Transverse colon (tissue), 4 donors: ENCODE results near the gene GPANK1. TPM values are rescaled to one million over a fixed set of nuclear protein-coding genes. Genes with fewer than 3 reads are reported as not detected.
A peak's percentile ranks its signal among the peaks of the same experiment; 100 is the strongest.

ENCODE experiments used
- DNase-seq: peaks from one replicate; pipeline ENCODE4 v3.0.0-alpha.2; 2019
- H3K27ac ChIP-seq, 4 donors: fragments of 200-600 bp; sonication (generic); 2 replicates each; pipeline ENCODE4 v1.5.1; 2016 to 2018; ENCODE audit warnings: inconsistent platforms in 4 of 4
- H3K27me3 ChIP-seq: fragments of 200-600 bp; sonication (generic); 2 replicates; pipeline ENCODE4 v1.5.1; 2017; ENCODE audit warnings: inconsistent platforms
- H3K36me3 ChIP-seq, 4 donors: fragments of 200-600 bp; sonication (generic); 2 replicates each; pipeline ENCODE4 v1.5.1; 2017 to 2019; ENCODE audit warnings: inconsistent platforms in 4 of 4
- H3K4me1 ChIP-seq, 4 donors: fragments of 200-600 bp; sonication (generic); 2 replicates each; pipeline ENCODE4 v1.5.1; 2017 to 2020; ENCODE audit warnings: inconsistent platforms in 4 of 4
- H3K4me3 ChIP-seq, 4 donors: fragments of 200-600 bp; sonication (generic); 1 replicate in 1 of 4; 2 replicates in 3 of 4; pipeline versions ENCODE4 v1.5.1 to v1.6.1; 2017 to 2019; ENCODE audit warnings: inconsistent platforms in 4 of 4
- H3K9me3 ChIP-seq, 2 donors: fragments of 200-600 bp; sonication (generic); 2 replicates each; pipeline ENCODE4 v1.5.1; 2017 to 2019; ENCODE audit warnings: inconsistent platforms in 2 of 2
- EP300 ChIP-seq: sonication (generic); formaldehyde crosslinking; IDR thresholded peaks from one replicate; pipeline ENCODE4 v1.6.1; 2017; ENCODE audit warnings: antibody characterized with exemption, low read depth
- POLR2A ChIP-seq: fragments of 450-650 bp; IDR thresholded peaks from one replicate; pipeline ENCODE4 v1.6.1; 2016; ENCODE audit warnings: antibody characterized with exemption, mild to moderate bottlenecking, moderate library complexity
- POLR2AphosphoS5 ChIP-seq, 3 donors: sonication (generic); formaldehyde crosslinking; IDR thresholded peaks; one replicate each; pipeline ENCODE4 v1.6.1; 2016; ENCODE audit warnings: antibody characterized with exemption in 3 of 3
- WGBS, 2 donors: methylation state at CpG; one replicate each; pipeline ENCODE4 v1.1.5; 2018; ENCODE audit warnings: low coverage in 1 of 2; 5-methylcytosine and 5-hydroxymethylcytosine counted together
- in situ Hi-C, 4 donors: fragments of 200-750 bp; cut with MboI; loops; one replicate each; pipeline versions ENCODE4 v1.15.0 to v1.15.1; 2017; ENCODE audit warnings: low sequenced_read_pairs in 3 of 4, low pct_ligation_motif_present in 1 of 4, low pct_unique_long_range_greater_than_20kb in 1 of 4
- intact Hi-C: fragments of 100-400 bp; cut with DNase I; formaldehyde crosslinking; loops from one replicate; pipeline ENCODE4 v1.15.1; 2023; ENCODE audit warnings: low total_unique reads
- total RNA-seq, 4 donors: library from RNA; depleted of rRNA; stranded (reverse); fragments of >200 nt; gene quantifications; one replicate each; pipeline ENCODE4 v1.1.0, GENCODE V29; 2016
- TF ChIP-seq, protein P1 (sequence below), 5 experiments: fragments of 200-600 bp in 3 of 5; fragments of 450-650 bp in 2 of 5; sonication (generic) in 3 of 5; IDR thresholded peaks; 1 replicate in 2 of 5; 2 replicates in 3 of 5; pipeline ENCODE4 v1.5.1; 2016 to 2017; ENCODE audit warnings: antibody characterized with exemption in 5 of 5, inconsistent platforms in 3 of 5, mild to moderate bottlenecking in 2 of 5, moderate library complexity in 1 of 5

The GPANK1 gene
- total RNA-seq, 4 donors from 2014 or later = 2.4 to 32.9 (median 23.2) TPM

DNA sequence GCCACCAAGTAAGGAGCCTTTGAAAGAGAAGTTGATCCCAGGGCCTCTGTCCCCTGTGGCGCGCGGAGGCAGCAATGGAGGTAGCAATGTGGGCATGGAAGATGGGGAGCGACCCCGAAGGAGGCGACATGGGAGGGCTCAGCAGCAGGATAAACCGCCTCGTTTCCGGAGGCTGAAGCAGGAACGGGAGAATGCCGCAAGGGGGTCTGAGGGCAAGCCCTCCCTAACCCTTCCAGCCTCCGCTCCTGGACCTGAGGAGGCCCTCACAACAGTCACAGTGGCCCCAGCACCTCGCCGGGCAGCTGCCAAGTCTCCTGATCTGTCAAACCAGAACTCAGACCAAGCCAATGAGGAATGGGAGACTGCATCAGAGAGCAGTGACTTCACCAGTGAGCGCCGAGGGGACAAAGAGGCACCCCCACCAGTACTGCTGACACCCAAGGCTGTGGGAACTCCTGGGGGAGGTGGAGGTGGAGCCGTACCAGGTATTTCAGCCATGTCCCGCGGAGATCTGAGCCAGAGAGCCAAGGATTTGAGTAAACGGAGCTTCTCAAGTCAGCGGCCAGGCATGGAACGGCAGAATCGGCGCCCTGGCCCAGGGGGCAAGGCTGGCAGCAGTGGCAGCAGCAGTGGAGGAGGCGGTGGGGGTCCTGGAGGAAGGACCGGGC, 32.4 kb downstream of the GPANK1 start:
- Histone ChIP-seq H3K4me3 (no peak overlapping the region), H3K9me3 (no peaks in the 10 kb centered on the region), H3K27me3 (no peaks in the 10 kb centered on the region), H3K36me3 (peaks cover 0 to 84% (median 45%) of the 10 kb centered on the region in 4 donors), H3K27ac (no peak overlapping the region), H3K4me1 (no peaks in the 10 kb centered on the region)
- intact Hi-C loops = no loop called here
- in situ Hi-C loops = no loop called here
- WGBS, 2 donors = 91% methylated on average over 26 of the region's 26 CpGs; no CpG with 5 or more reads in 1 of the 2 donors
- DNase-seq = no peak
- TF ChIP-seq, protein P1, sequence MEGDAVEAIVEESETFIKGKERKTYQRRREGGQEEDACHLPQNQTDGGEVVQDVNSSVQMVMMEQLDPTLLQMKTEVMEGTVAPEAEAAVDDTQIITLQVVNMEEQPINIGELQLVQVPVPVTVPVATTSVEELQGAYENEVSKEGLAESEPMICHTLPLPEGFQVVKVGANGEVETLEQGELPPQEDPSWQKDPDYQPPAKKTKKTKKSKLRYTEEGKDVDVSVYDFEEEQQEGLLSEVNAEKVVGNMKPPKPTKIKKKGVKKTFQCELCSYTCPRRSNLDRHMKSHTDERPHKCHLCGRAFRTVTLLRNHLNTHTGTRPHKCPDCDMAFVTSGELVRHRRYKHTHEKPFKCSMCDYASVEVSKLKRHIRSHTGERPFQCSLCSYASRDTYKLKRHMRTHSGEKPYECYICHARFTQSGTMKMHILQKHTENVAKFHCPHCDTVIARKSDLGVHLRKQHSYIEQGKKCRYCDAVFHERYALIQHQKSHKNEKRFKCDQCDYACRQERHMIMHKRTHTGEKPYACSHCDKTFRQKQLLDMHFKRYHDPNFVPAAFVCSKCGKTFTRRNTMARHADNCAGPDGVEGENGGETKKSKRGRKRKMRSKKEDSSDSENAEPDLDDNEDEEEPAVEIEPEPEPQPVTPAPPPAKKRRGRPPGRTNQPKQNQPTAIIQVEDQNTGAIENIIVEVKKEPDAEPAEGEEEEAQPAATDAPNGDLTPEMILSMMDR (IDR thresholded peaks at IDR 0.05) = no peak
- TF ChIP-seq POLR2AphosphoS5 (IDR thresholded peaks at IDR 0.05) = peak in 1 of 3 donors; percentile 3

GRCh38 chr6:31631681-31632278, 33.0 kb downstream of the GPANK1 start:
- in situ Hi-C loops = no loop called here

DNA sequence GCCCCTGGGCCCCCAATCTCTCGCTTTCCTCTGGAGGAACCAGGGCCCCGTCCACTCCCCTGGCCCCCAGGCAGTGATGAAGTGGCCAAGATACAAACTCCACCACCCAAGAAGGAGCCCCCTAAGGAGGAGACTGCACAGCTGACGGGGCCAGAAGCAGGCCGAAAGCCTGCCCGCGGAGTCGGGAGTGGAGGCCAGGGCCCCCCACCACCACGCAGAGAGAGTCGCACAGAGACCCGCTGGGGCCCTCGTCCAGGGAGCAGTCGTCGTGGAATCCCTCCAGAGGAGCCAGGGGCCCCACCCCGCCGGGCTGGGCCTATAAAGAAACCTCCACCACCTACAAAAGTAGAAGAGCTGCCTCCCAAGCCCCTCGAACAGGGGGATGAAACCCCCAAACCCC, 33.6 kb downstream of the GPANK1 start:
- H3K36me3 ChIP-seq = peaks cover 0 to 86% (median 45%) of the 10 kb centered on the region in 4 donors
- in situ Hi-C loops = no loop called here
- no peak for TF ChIP-seq EP300
- TF ChIP-seq POLR2AphosphoS5 (IDR thresholded peaks at IDR 0.05) = no peak
- TF ChIP-seq, protein P1 (IDR thresholded peaks at IDR 0.05) = no peak
- TF ChIP-seq POLR2A = no peak

More at GRCh38 chr6:31631681-31632278, 33.0 kb downstream of the GPANK1 start:
- peaks cover 0 to 86% (median 45%) of the 10 kb centered on the region in 4 donors for H3K36me3 ChIP-seq
- H3K27ac ChIP-seq = no peak overlapping the region
- no peaks in the 10 kb centered on the region for H3K9me3 ChIP-seq
- DNase-seq = no peak
- no peaks in the 10 kb centered on the region for H3K4me1 ChIP-seq
- TF ChIP-seq POLR2A = no peak
- TF ChIP-seq, protein P1 (IDR thresholded peaks at IDR 0.05) = no peak
- peak in 1 of 3 donors; percentile 41 for TF ChIP-seq POLR2AphosphoS5 (IDR thresholded peaks at IDR 0.05)
- TF ChIP-seq EP300 = no peak
- H3K4me3 ChIP-seq = no peak overlapping the region
- H3K27me3 ChIP-seq = no peaks in the 10 kb centered on the region
- intact Hi-C loops = no loop called here
- 92% methylated on average over 32 of the region's 32 CpGs; no CpG with 5 or more reads in 1 of the 2 donors for WGBS, 2 donors

GRCh38 chr6:31630177-31630934, 34.4 kb downstream of the GPANK1 start:
- H3K9me3 ChIP-seq = no peaks in the 10 kb centered on the region
- TF ChIP-seq, protein P1 (IDR thresholded peaks at IDR 0.05) = no peak
- no peak for TF ChIP-seq POLR2A
- no peak for TF ChIP-seq POLR2AphosphoS5 (IDR thresholded peaks at IDR 0.05)
- TF ChIP-seq EP300 = no peak

More for the DNA sequence above, 33.6 kb downstream of the GPANK1 start:
- H3K4me1 ChIP-seq = no peaks in the 10 kb centered on the region
- H3K4me3 ChIP-seq = no peak overlapping the region
- H3K9me3 ChIP-seq = no peaks in the 10 kb centered on the region
- WGBS, 2 donors = 91% methylated on average over 16 of the region's 16 CpGs; no CpG with 5 or more reads in 1 of the 2 donors
- no peak overlapping the region for H3K27ac ChIP-seq
- DNase-seq = no peak
- intact Hi-C loops = no loop called here
- H3K27me3 ChIP-seq = no peaks in the 10 kb centered on the region

More at GRCh38 chr6:31630177-31630934, 34.4 kb downstream of the GPANK1 start:
- intact Hi-C loops (no loop called here), in situ Hi-C loops (no loop called here)
- no peak overlapping the region for H3K27ac ChIP-seq
- peaks cover 0 to 86% (median 45%) of the 10 kb centered on the region in 4 donors for H3K36me3 ChIP-seq
- H3K4me3 ChIP-seq = no peak overlapping the region
- DNase-seq = no peak
- H3K27me3 ChIP-seq = no peaks in the 10 kb centered on the region
- 90 to 94% methylated on average over 14 to 25 of the region's 25 CpGs for WGBS, 2 donors
- no peaks in the 10 kb centered on the region for H3K4me1 ChIP-seq
